ENCODE measurements around the gene PLEKHA5.
A peak's percentile ranks its signal among the peaks of the same experiment; 100 is the strongest.

The PLEKHA5 gene

DNA sequence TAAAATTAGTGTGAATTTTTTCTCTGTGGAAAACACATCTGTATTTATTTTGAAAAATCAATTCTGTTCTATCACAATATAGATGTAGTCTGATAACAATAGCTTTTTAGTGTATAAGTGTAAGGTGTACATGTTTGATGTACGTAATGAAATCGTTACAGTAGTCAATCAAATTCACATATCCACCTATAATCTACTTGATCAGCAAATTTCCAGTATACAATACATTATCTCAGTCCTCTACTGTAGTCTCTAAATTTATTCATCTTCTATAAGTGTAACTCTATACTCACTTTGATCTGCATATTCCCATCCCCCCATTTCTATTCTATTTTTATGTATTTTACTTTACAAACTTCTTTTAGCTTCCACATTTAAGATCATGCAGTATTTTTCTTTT lies 13.0 kb downstream of the PLEKHA5 start:
- H3K18ac ChIP-seq (ENCODE audit: low read depth in 1 of 2, low read length in 2 of 2), result no peak overlapping the region
- no peak overlapping the region for H2AFZ ChIP-seq (ENCODE audit: low read depth, low read length)
- no peak overlapping the region for H3K4ac ChIP-seq (ENCODE audit: low read depth in 1 of 2, low read length in 2 of 2)
- no peak overlapping the region for H3K27ac ChIP-seq (ENCODE audit: low read length, poor library complexity, severe bottlenecking)
- peaks cover 4 to 45% of the 10 kb centered on the region in 2 experiments for H3K36me3 ChIP-seq (ENCODE audit: control insufficient read depth in 1 of 2, insufficient read depth in 2 of 2, low read depth in 1 of 2, low read length in 2 of 2)
- H2BK120ac ChIP-seq (ENCODE audit: low read depth, low read length), result no peak overlapping the region
- H3K9me3 ChIP-seq (ENCODE audit: control insufficient read depth, low read length), result no peaks in the 10 kb centered on the region
- H4K91ac ChIP-seq (ENCODE audit: low read length), result no peak overlapping the region
- H3K9ac ChIP-seq (ENCODE audit: low read length), result no peak overlapping the region
- H2BK5ac ChIP-seq (ENCODE audit: low read depth, low read length, poor library complexity, severe bottlenecking), result no peak overlapping the region
- H3K4me3 ChIP-seq (ENCODE audit: insufficient read depth in 1 of 2, low read depth in 1 of 2, low read length in 2 of 2), result no peak overlapping the region
- 100% methylated on average over 2 of the region's 2 CpGs for WGBS
- no peak for DNase-seq
- no peak overlapping the region for H2BK15ac ChIP-seq (ENCODE audit: low read depth, poor library complexity, severe bottlenecking)
- no peaks in the 10 kb centered on the region for H3K27me3 ChIP-seq (ENCODE audit: control insufficient read depth in 1 of 2, insufficient read depth in 1 of 2, low read length in 2 of 2)
- peaks cover 4% of the 10 kb centered on the region for H3K4me1 ChIP-seq (ENCODE audit: control insufficient read depth, insufficient read depth, low read depth, low read length)
- H3K79me1 ChIP-seq (replicated peaks; ENCODE audit: low read length, poor library complexity, severe bottlenecking), result peaks cover 10% of the 10 kb centered on the region
- no peak overlapping the region for H2BK12ac ChIP-seq (ENCODE audit: low read length in 2 of 2)
- H2AK5ac ChIP-seq (ENCODE audit: low read length, severe bottlenecking), result no peak overlapping the region
- no peak overlapping the region for H3K4me2 ChIP-seq (ENCODE audit: low read length, poor library complexity, severe bottlenecking)
- no peak overlapping the region for H4K8ac ChIP-seq (ENCODE audit: low read length)
- H3K23ac ChIP-seq (ENCODE audit: low read length in 2 of 2), result no peak overlapping the region
- no peak overlapping the region for H3K14ac ChIP-seq (ENCODE audit: low read length in 2 of 2)

DNA sequence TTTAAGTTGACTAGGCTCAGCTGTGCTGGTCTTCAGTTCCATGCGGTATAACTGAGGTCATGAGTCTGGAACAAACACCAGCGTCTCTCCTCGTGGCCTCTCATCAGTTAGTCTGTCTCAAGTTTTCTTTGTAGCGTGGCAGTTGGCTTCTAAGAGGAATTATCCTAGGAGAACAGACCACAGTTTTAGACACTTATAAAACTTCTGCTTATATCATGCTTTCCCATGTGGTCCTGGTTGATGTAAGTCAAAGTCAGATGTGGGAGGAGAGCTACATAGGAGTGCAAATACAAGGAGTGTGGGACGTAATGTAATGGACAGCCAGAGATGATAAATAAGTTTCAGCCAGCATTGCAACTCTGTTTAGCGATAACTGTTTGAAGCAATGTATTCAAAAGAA lies 14.8 kb downstream of the PLEKHA5 start:
- H2BK5ac ChIP-seq (ENCODE audit: low read depth, low read length, poor library complexity, severe bottlenecking), result no peak overlapping the region
- H2BK12ac ChIP-seq (ENCODE audit: low read length in 2 of 2), result no peak overlapping the region
- H3K27me3 ChIP-seq (ENCODE audit: control insufficient read depth in 1 of 2, insufficient read depth in 1 of 2, low read length in 2 of 2), result no peaks in the 10 kb centered on the region
- H4K8ac ChIP-seq (ENCODE audit: low read length), result no peak overlapping the region
- no peak for DNase-seq
- no peak overlapping the region for H3K27ac ChIP-seq (ENCODE audit: low read length, poor library complexity, severe bottlenecking)
- H3K79me1 ChIP-seq (replicated peaks; ENCODE audit: low read length, poor library complexity, severe bottlenecking), result peaks cover 8% of the 10 kb centered on the region
- H3K9ac ChIP-seq (ENCODE audit: low read length), result no peak overlapping the region
- H3K9me3 ChIP-seq (ENCODE audit: control insufficient read depth, low read length), result no peaks in the 10 kb centered on the region
- H3K23ac ChIP-seq (ENCODE audit: low read length in 2 of 2), result no peak overlapping the region
- no peak overlapping the region for H2AFZ ChIP-seq (ENCODE audit: low read depth, low read length)
- no peak overlapping the region for H3K4me3 ChIP-seq (ENCODE audit: insufficient read depth in 1 of 2, low read depth in 1 of 2, low read length in 2 of 2)
- H3K14ac ChIP-seq (ENCODE audit: low read length in 2 of 2), result no peak overlapping the region
- H4K91ac ChIP-seq (ENCODE audit: low read length), result no peak overlapping the region
- no peak overlapping the region for H3K4ac ChIP-seq (ENCODE audit: low read depth in 1 of 2, low read length in 2 of 2)
- H2BK120ac ChIP-seq (ENCODE audit: low read depth, low read length), result peak overlapping the region; percentile 34
- 96% methylated on average over 5 of the region's 6 CpGs for WGBS
- no peak overlapping the region for H2BK15ac ChIP-seq (ENCODE audit: low read depth, poor library complexity, severe bottlenecking)
- peaks cover 9 to 50% of the 10 kb centered on the region in 2 experiments for H3K36me3 ChIP-seq (ENCODE audit: control insufficient read depth in 1 of 2, insufficient read depth in 2 of 2, low read depth in 1 of 2, low read length in 2 of 2)
- peak overlapping the region in 1 of 2 experiments; percentile 12 for H3K18ac ChIP-seq (ENCODE audit: low read depth in 1 of 2, low read length in 2 of 2)
- H2AK5ac ChIP-seq (ENCODE audit: low read length, severe bottlenecking), result no peak overlapping the region
- peaks cover 2% of the 10 kb centered on the region for H3K4me1 ChIP-seq (ENCODE audit: control insufficient read depth, insufficient read depth, low read depth, low read length)
- H3K4me2 ChIP-seq (ENCODE audit: low read length, poor library complexity, severe bottlenecking), result no peak overlapping the region

DNA sequence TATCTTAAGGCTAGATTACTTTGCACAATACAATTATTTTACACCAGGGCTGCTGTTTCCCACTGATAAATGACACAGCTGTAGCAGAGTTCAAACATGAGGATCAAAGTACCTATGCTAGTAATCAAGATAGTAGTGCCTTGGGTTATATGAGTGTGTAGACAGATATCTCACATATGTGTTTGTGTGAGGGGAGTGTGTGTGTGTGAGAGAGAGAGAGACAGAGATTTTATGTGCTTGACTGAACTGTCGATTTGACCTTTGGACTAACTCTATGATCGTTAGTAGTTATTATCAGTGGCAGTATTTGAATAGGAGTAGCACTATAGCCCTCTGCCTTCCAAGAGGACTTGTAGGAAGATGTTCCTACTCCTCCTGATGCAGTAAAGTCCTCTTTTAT lies 15.5 kb downstream of the PLEKHA5 start:
- Histone ChIP-seq H3K27ac (ENCODE audit: low read length, poor library complexity, severe bottlenecking) (no peak overlapping the region), H3K4me1 (ENCODE audit: control insufficient read depth, insufficient read depth, low read depth, low read length) (peaks cover 2% of the 10 kb centered on the region), H3K9ac (ENCODE audit: low read length) (no peak overlapping the region), H3K79me1 (replicated peaks; ENCODE audit: low read length, poor library complexity, severe bottlenecking) (peaks cover 8% of the 10 kb centered on the region), H2BK15ac (ENCODE audit: low read depth, poor library complexity, severe bottlenecking) (no peak overlapping the region), H4K8ac (ENCODE audit: low read length) (no peak overlapping the region), H3K14ac (ENCODE audit: low read length in 2 of 2) (no peak overlapping the region), H2BK12ac (ENCODE audit: low read length in 2 of 2) (no peak overlapping the region), H3K27me3 (ENCODE audit: control insufficient read depth in 1 of 2, insufficient read depth in 1 of 2, low read length in 2 of 2) (no peaks in the 10 kb centered on the region), H2BK120ac (ENCODE audit: low read depth, low read length) (no peak overlapping the region), H2AK5ac (ENCODE audit: low read length, severe bottlenecking) (no peak overlapping the region), H3K36me3 (ENCODE audit: control insufficient read depth in 1 of 2, insufficient read depth in 2 of 2, low read depth in 1 of 2, low read length in 2 of 2) (peaks cover 13 to 56% of the 10 kb centered on the region in 2 experiments), H3K4me2 (ENCODE audit: low read length, poor library complexity, severe bottlenecking) (no peak overlapping the region), H3K9me3 (ENCODE audit: control insufficient read depth, low read length) (no peaks in the 10 kb centered on the region), H3K23ac (ENCODE audit: low read length in 2 of 2) (no peak overlapping the region), H2AFZ (ENCODE audit: low read depth, low read length) (no peak overlapping the region), H4K91ac (ENCODE audit: low read length) (no peak overlapping the region), H3K4me3 (ENCODE audit: insufficient read depth in 1 of 2, low read depth in 1 of 2, low read length in 2 of 2) (no peak overlapping the region), H3K18ac (ENCODE audit: low read depth in 1 of 2, low read length in 2 of 2) (no peak overlapping the region), H3K4ac (ENCODE audit: low read depth in 1 of 2, low read length in 2 of 2) (no peak overlapping the region), H2BK5ac (ENCODE audit: low read depth, low read length, poor library complexity, severe bottlenecking) (no peak overlapping the region)
- DNase-seq, result no peak
- 100% methylated on average over 1 of the region's 2 CpGs for WGBS

DNA sequence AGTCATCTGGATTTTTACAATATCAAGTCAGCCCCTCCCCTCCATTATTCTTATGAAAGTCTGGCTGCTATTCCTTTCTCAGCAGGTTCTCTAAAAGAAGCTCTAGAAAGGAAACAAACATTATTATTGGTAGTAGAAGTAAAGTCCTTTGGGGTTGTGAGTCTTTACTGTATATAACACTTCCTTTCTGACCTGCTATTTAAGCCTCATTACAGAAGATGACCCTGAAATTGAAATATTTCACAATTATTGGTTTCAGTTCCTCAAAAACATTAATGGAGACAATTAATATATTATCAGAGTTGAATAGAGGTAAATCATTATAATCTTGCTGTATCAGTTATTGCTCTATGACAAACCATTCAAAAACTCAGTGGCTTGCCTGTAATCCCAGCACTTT lies 19.3 kb downstream of the PLEKHA5 start:
- H2AK5ac ChIP-seq (ENCODE audit: low read length, severe bottlenecking), result no peak overlapping the region
- no peak overlapping the region for H2BK120ac ChIP-seq (ENCODE audit: low read depth, low read length)
- H3K27ac ChIP-seq (ENCODE audit: low read length, poor library complexity, severe bottlenecking), result no peak overlapping the region
- H2BK12ac ChIP-seq (ENCODE audit: low read length in 2 of 2), result no peak overlapping the region
- no peak overlapping the region for H3K23ac ChIP-seq (ENCODE audit: low read length in 2 of 2)
- H3K14ac ChIP-seq (ENCODE audit: low read length in 2 of 2), result no peak overlapping the region
- no peak overlapping the region for H2AFZ ChIP-seq (ENCODE audit: low read depth, low read length)
- H4K91ac ChIP-seq (ENCODE audit: low read length), result no peak overlapping the region
- no peak overlapping the region for H2BK15ac ChIP-seq (ENCODE audit: low read depth, poor library complexity, severe bottlenecking)
- no peak overlapping the region for H3K9ac ChIP-seq (ENCODE audit: low read length)
- H3K18ac ChIP-seq (ENCODE audit: low read depth in 1 of 2, low read length in 2 of 2), result no peak overlapping the region
- H3K27me3 ChIP-seq (ENCODE audit: control insufficient read depth in 1 of 2, insufficient read depth in 1 of 2, low read length in 2 of 2), result no peaks in the 10 kb centered on the region
- H2BK5ac ChIP-seq (ENCODE audit: low read depth, low read length, poor library complexity, severe bottlenecking), result no peak overlapping the region
- H3K4me3 ChIP-seq (ENCODE audit: insufficient read depth in 1 of 2, low read depth in 1 of 2, low read length in 2 of 2), result no peak overlapping the region
- peaks cover 9 to 53% of the 10 kb centered on the region in 2 experiments for H3K36me3 ChIP-seq (ENCODE audit: control insufficient read depth in 1 of 2, insufficient read depth in 2 of 2, low read depth in 1 of 2, low read length in 2 of 2)
- no peaks in the 10 kb centered on the region for H3K9me3 ChIP-seq (ENCODE audit: control insufficient read depth, low read length)
- no peak overlapping the region for H3K4ac ChIP-seq (ENCODE audit: low read depth in 1 of 2, low read length in 2 of 2)
- no peak overlapping the region for H3K4me2 ChIP-seq (ENCODE audit: low read length, poor library complexity, severe bottlenecking)
- H3K79me1 ChIP-seq (replicated peaks; ENCODE audit: low read length, poor library complexity, severe bottlenecking), result peaks cover 11% of the 10 kb centered on the region
- no peaks in the 10 kb centered on the region for H3K4me1 ChIP-seq (ENCODE audit: control insufficient read depth, insufficient read depth, low read depth, low read length)
- no peak overlapping the region for H4K8ac ChIP-seq (ENCODE audit: low read length)
- no peak for DNase-seq

All from mesenchymal stem cell (in vitro differentiated cells and primary cell).